GM18519 (cell line): Measurements from ENCODE around the gene PALLD.

Source experiments
- ATAC-seq: cut with Tn5 transposase; IDR thresholded peaks from one replicate; pipeline ENCODE4 v1.9.1; 2021; ENCODE audit warnings: mild to moderate bottlenecking, moderate library complexity; ENCODE audit not compliant: unreplicated experiment, low FRiP score

Gene PALLD

DNA sequence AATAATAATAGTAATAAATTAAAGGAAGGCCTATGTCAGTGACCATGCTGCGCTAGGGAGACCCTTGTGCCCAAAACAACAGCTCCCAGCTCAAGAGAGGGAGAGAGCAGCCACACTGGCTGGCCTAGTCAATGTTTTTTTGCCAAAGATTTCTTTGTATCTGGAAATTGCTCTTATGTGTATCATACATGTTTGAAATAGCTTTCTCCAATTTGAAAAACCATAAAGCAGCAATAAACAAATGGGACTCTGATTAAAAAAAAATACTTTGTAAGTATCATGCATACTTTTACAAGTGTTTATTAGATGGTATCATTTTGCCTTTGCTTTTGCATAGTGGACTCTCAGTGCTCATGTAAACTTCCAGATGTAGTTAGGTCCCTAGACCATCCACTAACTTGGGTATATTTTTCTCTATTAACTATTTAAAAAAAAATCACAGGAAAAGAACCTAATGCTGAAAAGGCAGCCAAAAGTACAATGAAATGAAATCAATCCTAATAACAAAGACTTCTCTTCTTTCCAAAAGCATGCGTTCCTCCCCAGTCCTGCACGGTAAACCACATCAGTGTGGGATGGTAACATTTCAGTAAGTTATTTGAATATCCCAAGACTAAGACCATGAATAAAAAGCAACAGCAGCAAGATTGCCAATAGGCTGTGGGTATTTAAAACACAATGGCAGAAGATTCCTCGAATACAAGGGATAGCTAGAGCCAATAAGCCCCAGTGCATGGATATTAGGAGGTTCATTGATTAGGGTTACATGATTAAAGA lies 117.6 kb downstream of the PALLD start:
- no peak for ATAC-seq

- ATAC-seq, result no peak
Observed at GRCh38 chr4:168615294-168616065, 118.6 kb downstream of the PALLD start.

DNA sequence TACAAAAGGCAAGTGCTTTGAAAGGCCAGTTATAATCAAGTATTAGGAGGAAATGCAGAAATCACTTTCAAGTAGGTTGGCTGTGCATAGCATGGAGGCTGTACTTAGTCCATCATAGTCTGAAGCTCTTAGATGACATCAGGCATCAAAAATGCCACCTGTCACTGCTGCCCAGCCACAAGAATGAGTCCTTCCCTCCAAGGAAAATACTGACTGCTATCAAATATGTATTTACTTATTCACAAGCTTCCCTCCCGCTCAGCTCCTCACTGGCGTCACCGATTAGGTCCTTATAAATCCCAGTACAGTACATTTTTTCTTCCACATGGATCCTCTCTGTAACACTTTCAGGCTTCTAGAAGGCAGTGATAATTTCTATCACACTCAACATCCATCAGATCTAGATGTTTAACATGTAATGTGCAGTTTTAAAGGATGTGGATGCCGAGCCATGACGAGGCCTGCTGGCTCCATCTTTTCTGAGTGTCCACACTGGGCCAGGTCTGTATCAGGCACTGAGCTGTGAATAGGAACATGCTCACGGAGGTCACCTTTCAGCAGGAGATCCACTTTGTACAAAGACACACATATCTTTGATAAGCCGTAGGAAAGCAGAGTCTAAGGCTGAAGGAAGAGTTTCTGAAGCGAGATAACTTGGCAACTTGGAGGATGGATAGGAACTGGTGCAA lies 121.9 kb downstream of the PALLD start:
- no peak for ATAC-seq

- ATAC-seq, result no peak
Observed at GRCh38 chr4:168619266-168619631, 122.4 kb downstream of the PALLD start.

DNA sequence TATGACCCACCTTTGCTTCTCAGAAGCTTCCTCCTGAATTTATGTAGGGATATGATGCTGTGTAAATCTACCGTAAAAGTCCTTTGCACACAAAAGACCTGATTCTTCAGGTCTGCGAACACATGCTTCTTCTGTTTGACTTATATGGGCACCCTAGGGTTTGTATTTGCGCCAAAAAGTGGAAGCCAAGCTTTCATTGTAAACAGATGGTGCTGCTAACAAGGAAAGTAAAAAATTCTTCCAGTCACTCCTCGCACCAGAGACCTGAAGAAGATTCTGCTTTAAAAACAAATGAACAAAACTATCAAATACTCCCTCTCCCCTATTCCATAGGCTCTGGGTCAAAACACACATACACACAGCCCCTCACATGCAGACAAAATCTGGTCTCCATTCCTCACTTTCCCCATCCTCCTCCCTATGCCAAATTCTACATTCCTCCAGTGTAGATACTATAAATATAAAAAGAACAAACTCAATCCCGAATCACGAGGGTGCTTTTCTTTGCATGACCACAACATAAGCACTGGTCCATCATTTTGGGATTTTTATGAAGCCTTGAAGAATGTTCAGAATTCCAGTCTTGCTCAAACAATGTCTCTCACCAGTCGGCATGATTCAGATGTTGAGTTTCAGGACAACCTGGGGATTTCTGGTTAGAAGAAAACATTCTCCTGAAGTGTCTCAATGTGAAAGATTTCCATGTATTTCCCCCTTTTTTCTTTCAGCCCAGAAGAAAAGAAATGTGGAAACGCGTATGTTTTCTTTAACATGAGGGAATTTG lies 125.1 kb downstream of the PALLD start:
- no peak for ATAC-seq

- ATAC-seq, result no peak
Observed at GRCh38 chr4:168622600-168622999, 125.7 kb downstream of the PALLD start.

- ATAC-seq, result no peak
Observed at GRCh38 chr4:168623011-168623410, 126.2 kb downstream of the PALLD start.

- no peak for ATAC-seq
Observed at GRCh38 chr4:168623484-168623883, 126.6 kb downstream of the PALLD start.

GRCh38 chr4:168628251-168628650 lies 131.4 kb downstream of the PALLD start:
- ATAC-seq, result no peak

- ATAC-seq, result no peak
Observed at GRCh38 chr4:168629566-168629965, 132.7 kb downstream of the PALLD start.

DNA sequence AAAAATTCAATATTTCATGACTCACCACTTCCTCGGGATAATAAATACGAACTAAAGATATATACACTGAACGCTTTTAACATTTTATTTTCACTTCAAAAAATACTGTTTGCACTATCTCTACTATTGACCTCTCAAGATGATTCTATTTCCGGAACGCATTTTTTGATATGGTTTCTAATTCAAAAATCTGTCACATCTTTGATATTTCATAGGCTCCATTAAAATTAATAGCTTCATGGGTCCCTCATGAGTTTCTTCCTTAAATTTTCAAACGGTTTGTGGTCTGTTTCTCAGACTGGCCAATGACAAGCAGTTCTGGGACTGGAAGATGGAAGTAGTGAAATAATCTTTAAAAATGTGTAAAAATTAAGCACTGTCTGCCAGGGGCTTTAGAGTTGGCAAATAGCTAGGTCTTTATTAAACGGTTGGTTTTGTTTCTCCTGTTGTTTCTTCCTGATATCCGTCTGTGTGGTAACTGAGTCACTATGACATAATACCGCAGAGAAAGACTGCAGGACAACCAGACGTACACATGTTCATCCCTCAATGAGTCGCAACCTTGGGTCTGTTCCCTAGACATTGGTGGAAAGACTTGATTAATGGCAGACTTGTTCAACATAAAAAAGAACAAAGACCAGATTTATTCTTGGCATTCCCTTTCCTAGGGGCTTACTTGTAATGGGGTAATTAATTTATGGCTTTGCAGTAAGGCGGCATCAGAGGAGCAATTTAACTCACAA lies 133.8 kb downstream of the PALLD start:
- no peak for ATAC-seq

GRCh38 chr4:168631241-168632162 lies 134.7 kb downstream of the PALLD start:
- no peak for ATAC-seq

- no peak for ATAC-seq
Observed at GRCh38 chr4:168632301-168632725, 135.5 kb downstream of the PALLD start.

GRCh38 chr4:168633064-168633463 lies 136.2 kb downstream of the PALLD start:
- no peak for ATAC-seq

DNA sequence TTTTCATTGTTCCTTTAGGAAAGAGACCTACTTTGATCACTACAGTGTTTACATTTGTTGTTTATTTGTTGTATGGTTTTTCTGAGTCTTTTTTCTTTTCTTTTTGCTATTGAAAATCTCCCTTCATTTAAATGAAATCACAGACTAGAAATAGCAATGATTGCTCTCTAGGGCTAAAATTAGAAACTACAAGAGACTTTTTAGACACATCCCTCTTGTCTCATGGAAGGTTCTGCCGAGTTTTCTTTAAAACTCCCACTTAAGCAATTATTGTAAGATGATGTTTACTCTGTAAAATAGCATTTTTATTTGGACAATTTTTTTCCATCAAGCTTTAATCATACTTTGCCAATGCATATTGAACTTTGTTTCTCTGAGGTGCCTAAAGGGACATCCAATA lies 136.6 kb downstream of the PALLD start:
- no peak for ATAC-seq

DNA sequence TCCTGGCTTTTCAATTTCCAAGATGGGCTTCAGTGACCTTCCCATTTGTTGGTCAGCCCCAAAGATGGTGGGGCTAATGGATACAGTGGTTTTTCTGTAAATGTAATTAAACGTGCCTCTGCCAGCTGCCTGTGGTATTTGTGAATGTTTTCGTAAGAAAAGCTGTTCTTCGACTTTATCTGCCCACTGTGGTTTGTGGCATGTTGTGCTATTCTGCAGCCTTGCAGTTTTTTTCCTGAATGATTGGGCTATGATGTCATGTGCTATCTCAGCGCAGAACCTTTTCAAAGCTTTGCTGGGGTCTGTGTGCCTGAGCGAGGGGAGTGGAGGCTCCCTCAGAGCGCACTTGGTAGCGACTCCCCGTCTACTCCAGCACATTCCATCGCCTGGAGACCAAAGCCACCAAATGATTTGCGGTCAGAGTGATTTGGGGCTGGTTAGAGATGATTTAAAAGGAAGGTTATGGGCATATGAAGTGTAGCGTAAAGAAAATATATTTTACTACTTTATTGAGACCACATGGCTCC lies 137.5 kb downstream of the PALLD start:
- no peak for ATAC-seq

GRCh38 chr4:168636040-168636439 lies 139.2 kb downstream of the PALLD start:
- no peak for ATAC-seq

GRCh38 chr4:168636506-168637196 lies 139.8 kb downstream of the PALLD start:
- ATAC-seq, result no peak
